Left lung (tissue), 10 donors: ENCODE results near the gene SLC13A2. TPM values are rescaled to one million over a fixed set of nuclear protein-coding genes. Genes with fewer than 3 reads are reported as not detected.

ENCODE experiments used
- ATAC-seq: fragments of 200-7000 bp; cut with Tn5 transposase; one replicate; pipeline ENCODE4 v1.9.1; 2020; ENCODE audit warnings: moderate library complexity
- DNase-seq, 4 donors: peaks; one replicate each; pipeline ENCODE4 v3.0.0-alpha.2; 2013 to 2020
- H3K27ac ChIP-seq, 2 donors: fragments of 200-600 bp; sonication (generic) in 1 of 2; one replicate each; pipeline versions ENCODE4 v1.5.0 to v1.8.0; 2020 to 2021
- H3K27me3 ChIP-seq, 2 donors: fragments of 200-600 bp; sonication (generic) in 1 of 2; one replicate each; pipeline versions ENCODE4 v1.5.0 to v1.8.0; 2020 to 2021
- H3K36me3 ChIP-seq, 2 donors: fragments of 200-600 bp; sonication (generic) in 1 of 2; one replicate each; pipeline versions ENCODE4 v1.5.0 to v1.8.0; 2020 to 2021
- H3K4me1 ChIP-seq, 2 donors: fragments of 200-600 bp; one replicate each; pipeline ENCODE4 v1.8.0; 2021
- H3K4me3 ChIP-seq, 2 donors: fragments of 200-600 bp; sonication (generic) in 1 of 2; one replicate each; pipeline versions ENCODE4 v1.5.0 to v1.8.0; 2020 to 2021; ENCODE audit warnings: mild to moderate bottlenecking in 1 of 2
- H3K9me3 ChIP-seq, 2 donors: fragments of 200-600 bp; sonication (generic) in 1 of 2; one replicate each; pipeline versions ENCODE4 v1.5.0 to v1.8.0; 2020 to 2021
- intact Hi-C, 2 donors: fragments of 100-400 bp; cut with DNase I; formaldehyde crosslinking; loops; one replicate each; pipeline versions ENCODE4 v1.11.2 to v1.14.2; 2022
- polyA plus RNA-seq, 6 donors: library from polyadenylated mRNA; unstranded; fragments of 120-200 nt; gene quantifications; one replicate each; pipeline ENCODE4 v1.2.1, GENCODE V29; 2013; ENCODE audit not compliant: insufficient read length in 6 of 6
- total RNA-seq, 2 donors: library from RNA; stranded (reverse); fragmentation: NEBNext Ultra II Directional; extraction: Animal tissue kit (Norgen Biotek cat#: 25700); gene quantifications; one replicate each; pipeline ENCODE4 v1.2.1, GENCODE V29; 2021
- TF ChIP-seq, protein P1 (sequence below), 2 donors: fragments of 200-600 bp; sonication (generic) in 1 of 2; IDR thresholded peaks; one replicate each; pipeline versions ENCODE4 v1.5.0 to v1.8.0; 2021; ENCODE audit warnings: antibody characterized with exemption in 2 of 2
- donor health status: DM: no; HTN: yes; CAD: no.
- donor health status: DM: no; HTN: no; CAD: no.

SLC13A2 gene
- total and polyA plus RNA-seq, 8 donors: 0.13 to 0.60 (median 0.42) TPM; not detected in 2

DNA sequence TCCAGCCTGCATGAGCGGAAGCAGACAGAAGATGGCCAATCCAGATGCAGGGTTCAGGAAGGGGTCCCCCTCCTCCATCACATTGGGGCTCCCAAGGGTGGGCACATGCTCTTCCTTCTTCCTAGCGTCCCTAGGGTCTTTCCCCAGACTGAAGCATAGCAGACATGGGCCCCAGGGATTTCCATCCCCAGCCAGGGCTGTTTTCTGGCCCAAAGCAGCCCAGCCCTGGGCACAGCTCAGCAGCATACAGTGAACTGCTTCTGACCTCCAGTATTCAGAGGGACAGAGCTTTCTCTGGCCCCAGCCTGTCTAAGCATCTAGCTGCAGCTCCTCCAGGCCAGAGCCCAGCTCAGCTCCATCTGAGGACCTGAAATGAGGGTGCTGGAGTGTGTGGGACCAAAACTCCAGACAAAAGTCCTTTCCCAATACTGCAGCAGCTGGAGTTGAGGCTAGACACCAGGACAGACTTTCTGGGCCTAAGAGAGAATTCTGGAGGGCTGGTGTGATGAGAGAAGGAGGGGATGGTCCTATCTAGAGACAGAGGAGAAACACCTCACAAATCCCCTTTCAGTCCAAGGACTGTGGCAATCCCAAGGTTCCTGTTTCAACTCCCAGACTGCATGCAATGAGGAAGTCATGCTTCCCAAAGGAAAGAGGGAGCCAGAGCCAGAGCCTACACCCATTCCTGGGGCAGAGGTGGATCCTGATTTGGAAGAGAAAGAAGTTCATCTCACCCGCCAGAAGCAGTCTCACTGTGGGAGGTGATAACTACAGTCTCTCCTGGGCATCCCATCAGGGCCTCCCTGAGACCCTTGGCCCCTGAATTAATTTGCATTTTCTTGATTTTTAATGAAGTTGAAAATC is 28.2 kb downstream of the SLC13A2 start:
- no peaks in the 10 kb centered on the region for H3K4me1 ChIP-seq
- no peak overlapping the region for H3K27ac ChIP-seq
- H3K4me3 ChIP-seq: no peak overlapping the region
- no peaks in the 10 kb centered on the region for H3K9me3 ChIP-seq
- peaks cover 0 to 16% of the 10 kb centered on the region in 2 donors for H3K27me3 ChIP-seq
- DNase-seq (no peak), ATAC-seq (no peak)
- no peaks in the 10 kb centered on the region for H3K36me3 ChIP-seq
- TF ChIP-seq, protein P1, sequence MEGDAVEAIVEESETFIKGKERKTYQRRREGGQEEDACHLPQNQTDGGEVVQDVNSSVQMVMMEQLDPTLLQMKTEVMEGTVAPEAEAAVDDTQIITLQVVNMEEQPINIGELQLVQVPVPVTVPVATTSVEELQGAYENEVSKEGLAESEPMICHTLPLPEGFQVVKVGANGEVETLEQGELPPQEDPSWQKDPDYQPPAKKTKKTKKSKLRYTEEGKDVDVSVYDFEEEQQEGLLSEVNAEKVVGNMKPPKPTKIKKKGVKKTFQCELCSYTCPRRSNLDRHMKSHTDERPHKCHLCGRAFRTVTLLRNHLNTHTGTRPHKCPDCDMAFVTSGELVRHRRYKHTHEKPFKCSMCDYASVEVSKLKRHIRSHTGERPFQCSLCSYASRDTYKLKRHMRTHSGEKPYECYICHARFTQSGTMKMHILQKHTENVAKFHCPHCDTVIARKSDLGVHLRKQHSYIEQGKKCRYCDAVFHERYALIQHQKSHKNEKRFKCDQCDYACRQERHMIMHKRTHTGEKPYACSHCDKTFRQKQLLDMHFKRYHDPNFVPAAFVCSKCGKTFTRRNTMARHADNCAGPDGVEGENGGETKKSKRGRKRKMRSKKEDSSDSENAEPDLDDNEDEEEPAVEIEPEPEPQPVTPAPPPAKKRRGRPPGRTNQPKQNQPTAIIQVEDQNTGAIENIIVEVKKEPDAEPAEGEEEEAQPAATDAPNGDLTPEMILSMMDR (IDR thresholded peaks at IDR 0.05): no peak
- intact Hi-C loops: no loop called here

DNA sequence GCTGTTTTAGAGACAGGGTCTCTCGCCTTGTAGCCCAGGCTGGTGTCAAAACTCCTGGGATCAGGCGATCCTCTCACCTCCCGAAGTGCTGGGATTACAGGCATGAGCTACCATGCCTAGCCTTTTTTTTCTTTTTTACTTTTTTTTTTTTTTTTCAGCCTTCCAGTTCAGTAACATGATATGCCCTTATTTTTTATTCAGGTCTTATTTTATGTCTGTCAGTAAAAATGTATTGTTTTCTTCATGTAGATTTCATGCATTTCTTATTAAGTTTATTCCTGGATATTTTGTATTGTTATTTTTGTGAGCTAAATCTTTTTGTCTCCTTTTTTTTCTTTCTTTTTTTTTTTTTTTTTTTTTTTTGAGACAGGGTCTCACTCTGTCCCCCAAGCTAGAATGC is 30.0 kb downstream of the SLC13A2 start:
- Histone ChIP-seq H3K27ac (no peak overlapping the region), H3K9me3 (no peaks in the 10 kb centered on the region), H3K36me3 (no peaks in the 10 kb centered on the region), H3K27me3 (peaks cover 0 to 33% of the 10 kb centered on the region in 2 donors), H3K4me1 (no peaks in the 10 kb centered on the region), H3K4me3 (no peak overlapping the region)
- DNase-seq (no peak), ATAC-seq (no peak)
- TF ChIP-seq, protein P1 (IDR thresholded peaks at IDR 0.05): no peak
- intact Hi-C loops: no loop called here

DNA sequence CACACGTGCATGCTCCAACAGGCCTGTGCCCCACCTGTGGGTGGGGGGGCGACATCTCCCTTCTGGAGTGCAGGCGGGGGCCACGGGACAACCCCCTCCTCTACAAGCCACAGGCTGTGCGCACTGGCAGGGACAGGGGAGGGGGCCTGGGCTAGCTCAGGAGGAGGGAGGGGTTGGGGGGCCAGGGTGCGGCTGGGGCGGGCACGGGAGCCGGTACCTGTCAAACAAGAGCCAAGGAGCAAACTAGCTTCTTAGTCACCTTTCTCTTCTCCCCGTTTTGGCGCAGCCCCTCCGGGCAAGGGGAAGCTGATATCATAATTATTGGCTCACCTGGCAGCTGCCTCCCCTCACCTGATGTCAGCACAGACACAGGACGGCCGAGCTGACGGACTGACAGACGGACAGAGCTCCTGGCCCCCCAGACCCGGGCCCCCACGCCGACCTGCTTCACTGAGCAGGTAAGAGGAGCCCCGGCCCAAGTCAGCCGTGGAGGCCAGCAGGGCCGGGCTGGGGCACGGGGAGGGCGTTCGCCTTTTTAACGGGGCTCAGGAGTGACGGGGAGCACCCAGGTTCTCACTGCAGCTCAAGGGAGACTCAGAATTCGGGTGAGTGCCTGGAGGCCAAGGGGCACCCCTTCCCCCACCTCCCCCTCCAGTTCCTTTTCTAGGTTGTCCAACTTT is 32.7 kb downstream of the SLC13A2 start, which contains the start of gene FOXN1:
Gene FOXN1, plus strand, starts transcription at position 363 of the 680 bp plus-strand sequence. CDS start 17,622 bp downstream, outside the sequence.
- ATAC-seq: no peak
- H3K4me1 ChIP-seq: no peaks in the 10 kb centered on the region
- no peak for DNase-seq
- intact Hi-C loops: no loop called here
- no peak within 1 kb of the TSS for H3K4me3 ChIP-seq
- H3K27ac ChIP-seq: no peak within 1 kb of the TSS
- no peaks in the 10 kb centered on the region for H3K36me3 ChIP-seq
- TF ChIP-seq, protein P1 (IDR thresholded peaks at IDR 0.05): no peak
- H3K9me3 ChIP-seq: no peaks in the 10 kb centered on the region
- peaks cover 0 to 50% of the 10 kb centered on the region in 2 donors for H3K27me3 ChIP-seq

DNA sequence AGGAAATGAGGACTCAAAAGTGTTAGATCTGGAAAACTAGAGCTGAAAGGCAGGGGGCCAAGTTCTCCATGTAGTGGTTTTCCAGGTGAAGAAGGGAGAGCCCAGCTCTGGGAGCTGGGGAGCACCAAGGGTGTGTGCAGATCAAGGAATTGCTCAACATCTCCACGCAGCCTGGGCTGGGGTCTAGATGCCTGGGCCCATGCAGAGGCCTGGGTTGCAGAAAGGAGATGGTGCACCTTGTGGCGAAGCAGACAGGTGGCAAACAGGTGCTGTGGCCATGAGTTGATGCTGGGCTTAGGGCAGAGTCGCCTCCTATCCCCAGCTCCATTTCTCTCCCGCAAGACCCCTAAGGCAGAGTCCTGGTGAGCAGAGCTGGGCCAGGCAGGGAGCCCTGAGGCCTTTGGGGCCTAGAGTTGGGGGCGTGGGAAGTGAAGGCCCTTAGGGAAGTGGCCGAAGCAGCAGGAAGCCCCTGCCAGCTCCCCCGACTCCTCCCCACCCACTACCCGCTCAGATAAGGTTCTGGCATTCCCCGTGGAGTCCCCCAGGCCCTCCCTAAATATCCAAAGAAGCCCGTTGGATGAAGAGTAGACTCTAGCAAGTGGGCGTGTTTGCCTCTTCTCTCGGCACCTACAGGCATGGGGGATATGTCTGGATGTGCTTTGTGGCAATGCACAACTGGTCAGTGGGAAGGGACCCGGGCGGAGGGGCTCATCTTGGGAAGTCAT is 33.5 kb downstream of the SLC13A2 start:
- TF ChIP-seq, protein P1 (IDR thresholded peaks at IDR 0.05): no peak
- Histone ChIP-seq H3K36me3 (no peaks in the 10 kb centered on the region), H3K4me1 (no peaks in the 10 kb centered on the region), H3K27ac (no peak overlapping the region), H3K4me3 (no peak overlapping the region), H3K9me3 (no peaks in the 10 kb centered on the region), H3K27me3 (peaks cover 0 to 56% of the 10 kb centered on the region in 2 donors)
- intact Hi-C loops: no loop called here
- DNase-seq: no peak
- no peak for ATAC-seq
